Spleen (tissue), 11 donors: ENCODE data around the gene MPPED2. TPM values are rescaled to one million over a fixed set of nuclear protein-coding genes. Genes with fewer than 3 reads are reported as not detected.

Source experiments
- DNase-seq: peaks from one replicate; pipeline ENCODE4 v3.0.0-alpha.2; 2020
- H3K27ac ChIP-seq, 8 donors: fragments of 200-600 bp; sonication (generic) in 7 of 8; 1 replicate in 4 of 8; 2 replicates in 4 of 8; pipeline versions ENCODE4 v1.5.0 to v1.8.0; 2016 to 2021; ENCODE audit warnings: inconsistent platforms in 4 of 8, mild to moderate bottlenecking in 4 of 8, moderate library complexity in 1 of 8
- H3K27me3 ChIP-seq, 7 donors: fragments of 200-600 bp; sonication (generic) in 6 of 7; replicated peaks in 1 of 7; 1 replicate in 4 of 7; 2 replicates in 3 of 7; pipeline versions ENCODE4 v1.5.0 to v1.8.0; 2016 to 2021; ENCODE audit warnings: inconsistent platforms in 3 of 7, mild to moderate bottlenecking in 1 of 7
- H3K36me3 ChIP-seq, 6 donors: fragments of 200-600 bp; sonication (generic) in 5 of 6; 1 replicate in 4 of 6; 2 replicates in 2 of 6; pipeline versions ENCODE4 v1.5.0 to v1.8.0; 2016 to 2021; ENCODE audit warnings: inconsistent platforms in 2 of 6
- H3K4me1 ChIP-seq, 6 donors: fragments of 200-600 bp; sonication (generic) in 5 of 6; 1 replicate in 3 of 6; 2 replicates in 3 of 6; pipeline versions ENCODE4 v1.5.0 to v1.8.0; 2016 to 2021; ENCODE audit warnings: inconsistent platforms in 3 of 6
- H3K4me3 ChIP-seq, 8 donors: fragments of 200-600 bp; sonication (generic) in 7 of 8; 1 replicate in 4 of 8; 2 replicates in 4 of 8; pipeline versions ENCODE4 v1.5.0 to v1.8.0; 2016 to 2021; ENCODE audit warnings: inconsistent platforms in 4 of 8, mild to moderate bottlenecking in 4 of 8, moderate library complexity in 2 of 8
- H3K9me3 ChIP-seq, 8 donors: fragments of 200-600 bp; sonication (generic) in 7 of 8; 1 replicate in 4 of 8; 2 replicates in 4 of 8; pipeline versions ENCODE4 v1.5.0 to v1.8.0; 2016 to 2021; ENCODE audit warnings: inconsistent platforms in 4 of 8
- POLR2A ChIP-seq, 3 donors: fragments of 450-650 bp; IDR thresholded peaks; one replicate each; pipeline ENCODE4 v1.5.1; 2017; ENCODE audit warnings: antibody characterized with exemption in 3 of 3, mild to moderate bottlenecking in 1 of 3
- POLR2AphosphoS5 ChIP-seq, 3 donors: sonication (generic); formaldehyde crosslinking; IDR thresholded peaks; one replicate each; pipeline ENCODE4 v1.5.1; 2017; ENCODE audit warnings: antibody characterized with exemption in 3 of 3
- WGBS, 5 donors: extraction: QIAGEN DNeasy Blood & Tissue Kit in 3 of 5; methylation state at CpG; one replicate each; pipeline versions ENCODE4 v1.1.5 to v1.1.7; 2013 to 2018; 5-methylcytosine and 5-hydroxymethylcytosine counted together
- intact Hi-C: fragments of 100-400 bp; cut with DNase I; formaldehyde crosslinking; loops from one replicate; pipeline ENCODE4 v1.15.0; 2023; ENCODE audit warnings: low total_unique reads
- polyA plus RNA-seq, 3 donors: library from polyadenylated mRNA; stranded (reverse); fragments of 200-250 nt; gene quantifications; one replicate each; pipeline ENCODE4 v1.2.1, GENCODE V29; 2013
- total RNA-seq, 7 donors: library from RNA; depleted of rRNA in 3 of 7; stranded (reverse); fragments of >200 nt in 3 of 7; fragmentation: NEBNext Ultra II Directional in 4 of 7; extraction: Animal tissue kit (Norgen Biotek cat#: 25700) in 4 of 7; gene quantifications; one replicate each; pipeline versions ENCODE4 v1.1.0 to v1.2.1, GENCODE V29; 2016 to 2021
- TF ChIP-seq, protein P1 (sequence below), 11 experiments: fragments of 200-600 bp in 7 of 11; fragments of 450-650 bp in 4 of 11; sonication (generic) in 4 of 11; IDR thresholded peaks in 8 of 11; conservative IDR thresholded peaks in 3 of 11; 1 replicate in 7 of 11; 2 replicates in 4 of 11; pipeline versions ENCODE4 v1.4.0 to v1.8.0; 2016 to 2021; ENCODE audit warnings: antibody characterized with exemption in 11 of 11, inconsistent platforms in 4 of 11, mild to moderate bottlenecking in 1 of 11
- donor health status: healthy with polysubstance abuse.
- donor health status: DM: no; HTN: no; CAD: no; lungs with moderate emphysema.
- donor health status: DM: no; HTN: no; CAD: no.
- donor health status: Bipolar disorder and iron deficiency.
- donor health status: healthy.
- donor health status: DM: no; HTN: no; CAD: no.
- donor health status: DM: yes; HTN: yes; CAD: no.

The MPPED2 gene
- total and polyA plus RNA-seq, 10 donors: 0.72 to 14.6 (median 5.2) TPM

GRCh38 chr11:30568931-30569330 is 17.2 kb downstream of the MPPED2 start:
- Histone ChIP-seq H3K27me3 (no peaks in the 10 kb centered on the region), H3K36me3 (no peaks in the 10 kb centered on the region), H3K4me3 (no peak overlapping the region), H3K9me3 (no peaks in the 10 kb centered on the region), H3K27ac (no peak overlapping the region), H3K4me1 (no peaks in the 10 kb centered on the region)
- TF ChIP-seq, protein P1, sequence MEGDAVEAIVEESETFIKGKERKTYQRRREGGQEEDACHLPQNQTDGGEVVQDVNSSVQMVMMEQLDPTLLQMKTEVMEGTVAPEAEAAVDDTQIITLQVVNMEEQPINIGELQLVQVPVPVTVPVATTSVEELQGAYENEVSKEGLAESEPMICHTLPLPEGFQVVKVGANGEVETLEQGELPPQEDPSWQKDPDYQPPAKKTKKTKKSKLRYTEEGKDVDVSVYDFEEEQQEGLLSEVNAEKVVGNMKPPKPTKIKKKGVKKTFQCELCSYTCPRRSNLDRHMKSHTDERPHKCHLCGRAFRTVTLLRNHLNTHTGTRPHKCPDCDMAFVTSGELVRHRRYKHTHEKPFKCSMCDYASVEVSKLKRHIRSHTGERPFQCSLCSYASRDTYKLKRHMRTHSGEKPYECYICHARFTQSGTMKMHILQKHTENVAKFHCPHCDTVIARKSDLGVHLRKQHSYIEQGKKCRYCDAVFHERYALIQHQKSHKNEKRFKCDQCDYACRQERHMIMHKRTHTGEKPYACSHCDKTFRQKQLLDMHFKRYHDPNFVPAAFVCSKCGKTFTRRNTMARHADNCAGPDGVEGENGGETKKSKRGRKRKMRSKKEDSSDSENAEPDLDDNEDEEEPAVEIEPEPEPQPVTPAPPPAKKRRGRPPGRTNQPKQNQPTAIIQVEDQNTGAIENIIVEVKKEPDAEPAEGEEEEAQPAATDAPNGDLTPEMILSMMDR (IDR thresholded peaks at IDR 0.05 in 8 of 11, conservative IDR thresholded peaks at IDR 0.05 in 3 of 11): no peak
- TF ChIP-seq POLR2AphosphoS5 (IDR thresholded peaks at IDR 0.05) (no peak), POLR2A (IDR thresholded peaks at IDR 0.05) (no peak)
- intact Hi-C loops: no loop called here
- no peak for DNase-seq
- WGBS, 5 donors: 64 to 88% (median 84%) methylated on average over 8 of the region's 8 CpGs

DNA sequence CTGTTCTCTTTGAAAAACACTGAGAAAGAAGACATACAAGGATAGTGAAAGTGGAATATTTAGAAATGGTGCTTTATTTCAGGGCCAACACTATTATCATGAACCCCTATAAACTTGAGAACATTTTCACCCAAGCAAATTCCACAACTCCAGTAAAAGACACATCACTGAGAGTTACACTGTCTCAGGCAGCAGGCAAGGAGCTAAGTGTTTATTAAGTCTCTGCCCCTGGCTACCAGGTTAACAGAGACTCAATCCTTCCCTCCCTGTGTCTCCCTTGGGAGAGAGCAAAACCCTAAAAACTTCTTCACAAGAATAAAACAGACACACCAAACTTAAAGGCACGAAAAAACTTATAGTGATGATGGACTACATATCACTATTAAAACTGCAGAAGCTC is 18.5 kb downstream of the MPPED2 start:
- Histone ChIP-seq H3K27ac (no peak overlapping the region), H3K4me3 (no peak overlapping the region), H3K27me3 (no peaks in the 10 kb centered on the region), H3K4me1 (no peaks in the 10 kb centered on the region), H3K36me3 (no peaks in the 10 kb centered on the region), H3K9me3 (no peaks in the 10 kb centered on the region)
- 69 to 85% (median 78%) methylated on average over 1 of the region's 1 CpG for WGBS, 5 donors
- intact Hi-C loops: no loop called here
- no peak for DNase-seq
- TF ChIP-seq, protein P1 (IDR thresholded peaks at IDR 0.05 in 8 of 11, conservative IDR thresholded peaks at IDR 0.05 in 3 of 11): no peak
- no peak for TF ChIP-seq POLR2AphosphoS5 (IDR thresholded peaks at IDR 0.05)
- no peak for TF ChIP-seq POLR2A (IDR thresholded peaks at IDR 0.05)

DNA sequence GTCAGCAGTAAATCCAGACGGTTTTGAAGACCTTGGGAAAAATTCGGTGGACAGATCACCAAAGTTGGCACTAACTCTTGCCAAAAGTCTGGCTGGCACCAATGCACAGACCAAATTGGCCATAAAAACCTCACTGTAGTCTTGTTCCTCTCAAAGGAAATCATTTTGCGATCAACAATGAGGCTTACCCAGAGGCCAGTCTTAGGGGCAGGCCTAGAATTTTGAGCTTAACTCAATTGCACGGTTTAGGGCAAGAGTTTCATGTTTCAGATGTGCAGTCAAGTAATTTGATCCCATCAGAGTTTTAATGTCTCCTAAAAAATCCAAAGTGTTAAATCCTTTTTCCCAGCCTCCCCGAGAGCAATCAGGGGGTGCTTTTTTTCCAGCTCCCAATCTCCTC is 19.0 kb downstream of the MPPED2 start:
- intact Hi-C loops: no loop called here
- H3K9me3 ChIP-seq: no peaks in the 10 kb centered on the region
- H3K4me3 ChIP-seq: no peak overlapping the region
- H3K27me3 ChIP-seq: no peaks in the 10 kb centered on the region
- no peaks in the 10 kb centered on the region for H3K36me3 ChIP-seq
- H3K27ac ChIP-seq: no peak overlapping the region
- no peaks in the 10 kb centered on the region for H3K4me1 ChIP-seq
- WGBS, 5 donors: 69 to 88% (median 74%) methylated on average over 5 of the region's 5 CpGs
- DNase-seq: no peak
- TF ChIP-seq, protein P1 (IDR thresholded peaks at IDR 0.05 in 8 of 11, conservative IDR thresholded peaks at IDR 0.05 in 3 of 11): no peak
- TF ChIP-seq POLR2A (IDR thresholded peaks at IDR 0.05) (no peak), POLR2AphosphoS5 (IDR thresholded peaks at IDR 0.05) (no peak)

DNA sequence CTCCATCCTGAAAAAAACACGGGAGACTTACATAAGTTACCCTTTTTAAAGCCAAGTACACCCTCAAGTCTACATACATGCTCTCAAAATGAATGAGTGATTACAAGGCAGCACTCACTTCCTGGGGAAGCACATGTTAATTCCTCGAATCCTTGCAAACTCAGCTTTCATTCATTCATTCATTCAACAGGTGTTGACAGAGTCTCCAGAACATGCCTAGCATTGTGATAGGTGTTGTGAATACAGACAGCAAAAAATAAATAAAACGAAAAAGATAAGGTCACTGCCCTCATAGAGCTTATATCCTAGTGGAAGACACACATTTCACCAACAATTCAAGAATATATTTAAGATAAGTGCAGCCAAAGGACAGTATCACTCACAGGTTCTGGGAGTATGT is 19.7 kb downstream of the MPPED2 start:
- Histone ChIP-seq H3K9me3 (no peaks in the 10 kb centered on the region), H3K27me3 (no peaks in the 10 kb centered on the region), H3K4me1 (no peaks in the 10 kb centered on the region), H3K4me3 (no peak overlapping the region), H3K27ac (no peak overlapping the region), H3K36me3 (no peaks in the 10 kb centered on the region)
- WGBS, 5 donors: 68 to 88% (median 75%) methylated on average over 3 of the region's 3 CpGs
- intact Hi-C loops: no loop called here
- TF ChIP-seq POLR2AphosphoS5 (IDR thresholded peaks at IDR 0.05) (no peak), POLR2A (IDR thresholded peaks at IDR 0.05) (no peak)
- TF ChIP-seq, protein P1 (IDR thresholded peaks at IDR 0.05 in 8 of 11, conservative IDR thresholded peaks at IDR 0.05 in 3 of 11): no peak
- DNase-seq: no peak
